HG03097 (cell line): ENCODE measurements around the gene CAB39.
"Not testable (repeated sequence)": the region's sequence is repeated elsewhere in the genome, so short reads cannot be mapped to it uniquely, and the experiment has no call there.

Source experiments
- ATAC-seq: cut with Tn5 transposase; IDR thresholded peaks from one replicate; pipeline ENCODE4 v1.9.1; 2021; ENCODE audit not compliant: unreplicated experiment, low FRiP score

CAB39 gene

DNA sequence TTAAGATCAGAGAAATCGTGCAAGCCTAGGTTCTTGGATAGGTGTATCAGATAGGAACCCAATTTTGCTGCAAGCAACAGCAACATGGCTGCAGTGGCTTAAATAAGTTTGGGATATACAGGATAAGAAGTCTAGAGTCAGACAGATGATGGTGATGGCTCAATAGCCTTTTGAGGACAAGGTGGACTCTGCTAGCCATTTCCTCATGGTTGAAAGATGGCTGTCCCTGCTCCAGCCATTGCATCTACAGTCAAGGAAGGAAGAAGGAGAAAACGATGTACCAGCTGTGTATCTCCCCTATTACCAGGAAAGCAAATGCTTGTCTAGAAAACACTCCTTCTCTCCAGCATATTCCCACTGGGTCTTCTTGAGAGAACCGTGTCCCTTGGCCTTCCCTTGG, 30.1 kb upstream of the CAB39 start:
- ATAC-seq: no peak

DNA sequence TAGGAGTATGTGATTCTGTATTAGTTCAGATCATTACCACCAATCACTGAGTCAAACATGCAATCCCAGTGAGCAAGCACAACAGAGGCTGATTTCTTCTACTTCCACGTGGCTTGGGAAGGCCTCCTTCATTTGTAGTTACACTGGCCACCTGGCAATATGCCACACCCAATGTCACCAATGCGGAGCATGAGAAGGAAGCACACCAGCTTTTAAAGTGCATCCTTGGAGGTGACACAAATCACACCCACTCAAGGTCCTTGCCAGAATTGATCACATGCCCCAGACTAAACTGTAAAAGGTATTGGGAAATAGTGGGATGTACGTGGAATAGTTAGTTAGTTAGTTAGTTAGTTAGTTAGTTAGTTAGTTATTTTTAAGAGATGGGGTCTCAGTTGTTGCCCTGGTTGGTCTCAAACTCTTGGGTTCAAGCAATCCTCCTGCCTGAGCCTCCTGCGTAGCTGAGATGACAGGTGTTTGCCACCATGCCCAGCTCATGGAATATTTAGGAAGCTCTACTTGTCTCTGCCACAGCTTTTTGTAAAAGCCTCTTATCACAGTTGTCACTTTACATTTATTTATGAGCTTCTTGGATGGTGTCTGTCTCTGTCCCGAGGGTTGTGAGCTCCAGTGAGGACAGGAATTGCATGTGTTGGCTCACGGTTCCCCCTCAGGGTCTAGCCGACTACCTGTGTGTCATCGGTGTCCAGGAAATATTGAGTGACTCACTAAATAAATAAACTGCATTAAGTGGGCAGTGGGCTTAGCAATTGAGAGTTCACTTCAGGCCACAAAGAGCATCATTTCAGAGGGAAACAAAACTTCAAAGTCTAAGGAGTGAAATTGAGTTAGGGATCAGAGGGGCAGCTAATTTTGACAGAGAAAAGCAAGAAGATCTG, 28.1 kb upstream of the CAB39 start:
- no peak for ATAC-seq

GRCh38 chr2:230685178-230685577, 27.5 kb upstream of the CAB39 start:
- no peak for ATAC-seq

DNA sequence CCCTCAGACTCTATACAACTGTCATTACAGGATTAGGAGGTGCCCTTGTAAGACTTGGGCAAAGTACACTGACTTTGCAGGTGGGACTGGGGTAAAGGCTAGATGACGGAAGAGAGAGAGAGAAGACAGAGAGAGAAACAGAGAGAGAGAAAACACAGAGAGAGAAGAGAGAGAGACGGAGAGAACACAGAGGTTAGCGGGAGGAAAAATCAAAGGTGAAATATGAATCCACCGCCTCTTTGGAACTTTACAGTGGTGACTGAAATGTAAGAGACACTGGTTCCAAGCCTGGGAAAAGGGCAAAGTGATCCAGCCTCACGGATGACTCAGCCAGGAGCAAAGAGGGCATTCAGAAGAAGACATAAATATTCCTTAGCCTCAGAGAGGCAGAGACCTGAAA, 25.1 kb upstream of the CAB39 start:
- no peak for ATAC-seq

GRCh38 chr2:230688490-230688889, 24.2 kb upstream of the CAB39 start:
- no peak for ATAC-seq

DNA sequence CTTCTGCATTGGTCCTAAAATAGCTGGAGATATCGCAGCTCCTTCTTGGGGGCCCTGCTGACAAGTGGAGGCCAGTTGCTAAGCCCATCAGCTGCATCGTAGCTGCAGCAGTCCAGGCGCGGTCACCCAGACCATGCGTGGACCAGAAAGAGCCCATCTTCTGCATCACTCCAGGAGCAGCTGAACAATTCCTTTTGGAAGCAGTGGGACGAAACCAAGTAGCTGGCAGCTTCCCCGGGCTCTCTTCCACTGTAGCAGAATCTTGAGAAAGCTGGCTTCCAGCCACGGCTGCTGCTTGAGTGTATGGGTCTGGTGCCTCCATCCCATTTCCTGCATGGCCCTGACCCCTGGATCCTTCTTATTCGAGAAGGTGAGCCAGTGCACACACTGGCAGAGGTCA, 22.2 kb upstream of the CAB39 start:
- ATAC-seq: no peak

- no peak for ATAC-seq
Measured at GRCh38 chr2:230691005-230691647, 21.5 kb upstream of the CAB39 start.

- no peak for ATAC-seq
Measured at GRCh38 chr2:230692760-230693159, 19.9 kb upstream of the CAB39 start.

- ATAC-seq: no peak
Measured at GRCh38 chr2:230693411-230693810, 19.2 kb upstream of the CAB39 start.

DNA sequence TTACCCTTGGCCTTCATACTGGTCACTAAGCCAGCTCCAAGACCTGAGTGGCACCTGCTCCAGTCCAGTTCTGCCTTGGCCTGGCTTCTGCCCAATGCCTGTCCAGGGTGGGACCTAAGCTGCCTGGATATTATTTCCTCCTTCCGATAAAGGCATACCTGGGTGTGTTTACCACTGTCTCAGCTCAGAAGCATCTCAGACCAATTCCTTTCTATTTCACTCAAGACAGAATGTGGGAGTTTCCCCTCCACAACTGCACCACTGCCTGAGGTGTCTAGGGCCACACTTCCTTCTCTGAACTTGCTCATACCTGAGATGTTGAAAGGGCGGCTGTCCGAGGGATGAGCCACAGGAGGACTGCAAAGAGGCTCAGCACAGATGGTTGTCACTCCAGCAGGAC, 18.4 kb upstream of the CAB39 start:
- ATAC-seq: no peak

DNA sequence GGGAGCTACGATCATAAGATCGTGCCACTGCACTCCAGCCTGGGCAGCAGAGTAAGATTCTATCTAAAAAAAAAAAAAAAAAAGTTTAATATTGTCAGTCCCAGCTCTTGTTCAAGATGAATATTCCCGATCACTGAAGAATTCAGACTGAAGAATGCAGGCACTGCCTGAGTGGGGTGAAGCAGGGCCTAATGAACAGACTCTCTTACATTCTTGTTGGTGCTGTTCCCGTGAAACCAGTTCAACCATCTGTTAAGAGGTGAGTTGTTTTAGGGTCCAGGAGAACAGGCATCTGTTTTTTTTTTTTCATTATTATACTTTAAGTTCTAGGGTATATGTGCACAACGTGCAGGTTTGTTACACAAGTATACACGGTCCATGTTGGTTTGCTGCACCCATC, 17.1 kb upstream of the CAB39 start:
- no peak for ATAC-seq

- no peak for ATAC-seq
Measured at GRCh38 chr2:230696670-230697069, 16.0 kb upstream of the CAB39 start.

- no peak for ATAC-seq
Measured at GRCh38 chr2:230697676-230698075, 15.0 kb upstream of the CAB39 start.

- ATAC-seq: not testable (repeated sequence)
Measured at GRCh38 chr2:230698753-230699152, 13.9 kb upstream of the CAB39 start.

GRCh38 chr2:230700447-230700846, 12.2 kb upstream of the CAB39 start:
- no peak for ATAC-seq

- ATAC-seq: no peak
Measured at GRCh38 chr2:230701308-230701707, 11.3 kb upstream of the CAB39 start.

DNA sequence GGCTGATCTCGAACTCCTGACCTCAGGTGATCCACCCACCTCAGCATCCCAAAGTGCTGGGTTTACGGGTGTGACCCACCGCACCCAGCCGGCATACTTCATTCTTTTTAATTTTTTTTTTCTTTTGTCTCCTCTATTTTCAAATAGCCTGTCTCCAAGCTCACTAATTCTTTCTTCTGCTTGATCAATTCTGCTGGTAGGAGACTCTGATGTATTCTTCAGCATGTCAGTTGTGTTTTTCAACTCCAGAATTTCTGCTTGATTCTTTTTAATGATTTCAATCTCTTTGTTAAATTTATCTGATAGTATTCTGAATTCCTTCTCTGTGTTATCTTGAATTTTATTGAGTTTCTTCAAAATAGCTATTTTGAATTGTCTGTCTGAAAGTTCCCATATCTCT, 10.2 kb upstream of the CAB39 start:
- not testable (repeated sequence) for ATAC-seq

DNA sequence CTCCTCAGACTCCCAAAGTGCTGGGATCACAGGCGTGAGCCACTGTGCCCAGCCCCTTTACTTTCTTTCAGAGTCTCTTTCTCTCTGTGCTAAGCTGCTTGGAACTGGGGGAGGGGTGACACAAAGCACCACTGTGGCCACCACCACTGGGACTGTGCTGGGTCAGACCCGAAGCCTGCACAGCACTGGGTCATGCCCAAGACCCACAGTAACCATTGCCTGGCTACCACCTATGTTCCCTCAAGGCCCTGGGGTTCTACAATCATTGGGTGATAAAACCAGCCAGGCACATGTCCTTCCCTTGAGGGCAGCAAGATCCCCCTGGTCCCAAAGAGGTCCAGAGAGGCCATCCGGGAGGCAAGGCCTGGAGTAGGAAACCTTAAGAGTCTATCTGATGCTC, 9.1 kb upstream of the CAB39 start:
- ATAC-seq: no peak

DNA sequence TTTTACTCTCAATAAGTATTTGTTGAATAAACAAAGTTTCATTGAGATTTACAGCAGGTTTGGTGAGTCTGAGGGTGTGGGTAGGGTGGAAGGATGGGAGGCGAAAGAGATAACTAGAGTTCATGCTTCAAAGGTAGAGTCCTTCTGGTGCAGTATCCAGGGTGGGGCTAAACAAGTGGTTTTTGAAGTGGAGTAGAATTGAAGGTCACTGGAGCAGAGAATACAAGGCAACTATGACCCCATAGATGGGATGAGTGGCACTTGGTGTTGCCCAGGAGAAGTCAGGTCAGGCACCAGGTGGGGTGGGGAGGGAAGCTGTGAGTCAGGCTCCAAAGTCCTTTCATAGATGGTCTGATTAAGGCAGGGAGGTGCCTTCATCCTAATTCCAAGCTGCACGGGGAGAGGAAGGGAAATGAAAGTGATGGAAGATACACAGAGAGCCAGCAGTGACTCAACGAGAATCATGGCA, 6.6 kb upstream of the CAB39 start:
- no peak for ATAC-seq

DNA sequence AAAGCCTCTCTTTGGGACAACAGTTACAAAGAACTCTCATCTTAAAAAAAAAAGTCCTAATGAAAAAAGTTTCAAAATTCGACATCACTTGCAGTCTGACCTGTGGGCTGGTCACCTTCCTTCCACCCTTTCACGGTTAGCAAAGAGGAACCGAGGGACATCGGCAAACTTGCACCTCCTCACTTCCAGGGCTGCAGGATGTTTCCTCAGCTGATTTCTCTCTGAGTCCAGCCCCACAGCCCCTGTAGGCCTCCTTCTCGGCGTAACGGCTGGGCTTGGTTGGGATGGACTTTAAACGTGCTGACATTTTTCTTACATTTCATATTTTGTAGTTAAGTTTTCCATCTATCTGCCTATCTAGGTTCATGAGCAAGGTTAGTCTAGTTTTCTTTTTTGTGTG, 5.7 kb upstream of the CAB39 start:
- no peak for ATAC-seq

DNA sequence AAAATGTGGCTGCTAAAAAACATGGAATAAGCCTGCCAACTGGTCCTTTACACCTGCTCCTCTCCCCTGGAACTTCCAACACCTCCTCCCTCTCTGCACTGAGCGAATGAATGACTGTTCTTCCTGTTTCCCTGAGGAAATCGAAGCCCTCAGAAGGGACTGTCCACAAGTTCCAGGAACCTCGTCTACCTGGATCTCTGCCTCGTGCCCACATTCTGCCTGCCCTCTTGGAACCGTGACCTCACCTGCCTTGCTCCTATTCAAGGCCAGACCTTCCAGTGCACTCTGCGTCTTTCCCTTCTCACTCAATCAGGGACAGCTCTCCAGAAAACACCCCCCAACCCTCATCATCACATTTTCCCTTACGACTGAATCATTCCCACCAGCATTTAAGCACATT, 4.4 kb upstream of the CAB39 start:
- ATAC-seq: no peak

- no peak for ATAC-seq
Measured at GRCh38 chr2:230711224-230711623, 1.4 kb upstream of the CAB39 start.
